Measurements from ENCODE around the gene RIPPLY3.

DNA sequence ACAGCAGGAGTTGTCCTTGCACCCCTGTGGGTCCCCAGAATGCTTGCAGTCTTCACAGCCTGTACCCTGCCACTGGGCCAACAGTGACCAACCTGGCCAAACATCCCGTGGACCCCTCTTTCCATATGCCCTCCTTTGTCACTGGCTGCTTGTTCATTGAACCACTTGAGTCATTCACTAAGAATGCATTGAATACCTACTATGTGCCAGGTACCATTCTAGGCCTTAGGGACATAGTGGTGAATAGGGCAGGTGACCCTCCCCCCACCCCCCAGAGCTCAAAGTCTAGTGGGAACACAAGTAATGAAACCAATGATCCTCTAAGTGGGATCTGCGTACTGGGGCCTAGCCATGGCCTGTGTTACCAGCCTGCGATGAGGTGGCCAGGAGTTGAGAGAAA lies 38.1 kb downstream of the RIPPLY3 start:
- TF ChIP-seq SUZ12 (IDR thresholded peaks at IDR 0.05; ENCODE audit: extremely low read depth, insufficient read depth, insufficient read length): no peak
- TF ChIP-seq ZNF274 (IDR thresholded peaks at IDR 0.05; ENCODE audit: low read depth, low read length): no peak
- TF ChIP-seq YY1 (IDR thresholded peaks at IDR 0.05; ENCODE audit: insufficient read depth, insufficient read length): no peak
